Subcutaneous adipose tissue (tissue), 4 donors: ENCODE data around the gene STEAP3. TPM values are rescaled to one million over a fixed set of nuclear protein-coding genes. Genes with fewer than 3 reads are reported as not detected.

Source experiments
- CTCF ChIP-seq: fragments of 450-650 bp; IDR thresholded peaks from one replicate; pipeline ENCODE4 v1.5.1; 2016; ENCODE audit warnings: low read depth, mild to moderate bottlenecking, control low read depth, antibody characterized with exemption, moderate library complexity
- total RNA-seq, 4 donors: library from RNA; depleted of rRNA; stranded (reverse); fragments of >200 nt; gene quantifications; one replicate each; pipeline ENCODE4 v1.1.0, GENCODE V29; 2016

The STEAP3 gene
- total RNA-seq, 4 donors from 2014 or later, result 11.0 to 17.9 (median 14.4) TPM

GRCh38 chr2:119228964-119229363 is 5.3 kb downstream of the STEAP3 start:
- no peak for TF ChIP-seq CTCF

GRCh38 chr2:119229716-119230115 is 6.1 kb downstream of the STEAP3 start:
- no peak for TF ChIP-seq CTCF

- TF ChIP-seq CTCF, result no peak
These were observed 6.9 kb downstream of the STEAP3 start for GRCh38 chr2:119230219-119231185.

DNA sequence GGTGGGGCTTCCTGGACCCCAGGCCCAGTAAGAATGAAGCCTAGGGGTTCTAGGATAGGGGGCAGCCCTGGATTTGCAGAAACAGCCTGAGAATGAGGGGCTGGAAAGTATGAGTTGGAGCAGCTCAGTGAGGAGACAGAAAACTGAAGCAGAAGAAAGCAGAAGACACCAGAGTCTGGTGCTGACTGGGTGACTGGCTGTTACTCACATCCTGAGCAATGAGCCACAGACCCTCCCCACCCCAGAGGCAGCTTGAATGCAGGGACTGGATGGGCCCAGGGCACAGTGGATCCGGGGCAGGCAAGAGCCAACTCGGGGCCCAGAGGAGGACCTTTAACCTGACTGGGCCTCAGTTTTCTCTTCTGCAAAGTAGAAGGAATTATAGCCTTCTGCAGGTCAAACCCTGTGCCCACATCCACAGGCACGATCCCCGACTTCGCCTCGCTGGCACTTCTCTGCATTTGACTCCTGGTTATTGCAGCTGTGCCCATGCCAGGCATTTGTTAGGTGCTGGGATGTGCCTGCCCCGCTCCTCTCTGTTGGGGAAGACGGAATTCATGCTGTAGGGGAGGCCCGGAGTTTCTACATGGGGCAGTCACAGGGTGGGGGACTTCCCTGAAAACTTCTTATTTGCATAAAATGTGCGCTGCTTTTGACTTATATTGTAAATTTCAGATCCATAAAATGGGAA is 8.5 kb downstream of the STEAP3 start:
- no peak for TF ChIP-seq CTCF

GRCh38 chr2:119232666-119232993 is 9.0 kb downstream of the STEAP3 start:
- TF ChIP-seq CTCF, result no peak

DNA sequence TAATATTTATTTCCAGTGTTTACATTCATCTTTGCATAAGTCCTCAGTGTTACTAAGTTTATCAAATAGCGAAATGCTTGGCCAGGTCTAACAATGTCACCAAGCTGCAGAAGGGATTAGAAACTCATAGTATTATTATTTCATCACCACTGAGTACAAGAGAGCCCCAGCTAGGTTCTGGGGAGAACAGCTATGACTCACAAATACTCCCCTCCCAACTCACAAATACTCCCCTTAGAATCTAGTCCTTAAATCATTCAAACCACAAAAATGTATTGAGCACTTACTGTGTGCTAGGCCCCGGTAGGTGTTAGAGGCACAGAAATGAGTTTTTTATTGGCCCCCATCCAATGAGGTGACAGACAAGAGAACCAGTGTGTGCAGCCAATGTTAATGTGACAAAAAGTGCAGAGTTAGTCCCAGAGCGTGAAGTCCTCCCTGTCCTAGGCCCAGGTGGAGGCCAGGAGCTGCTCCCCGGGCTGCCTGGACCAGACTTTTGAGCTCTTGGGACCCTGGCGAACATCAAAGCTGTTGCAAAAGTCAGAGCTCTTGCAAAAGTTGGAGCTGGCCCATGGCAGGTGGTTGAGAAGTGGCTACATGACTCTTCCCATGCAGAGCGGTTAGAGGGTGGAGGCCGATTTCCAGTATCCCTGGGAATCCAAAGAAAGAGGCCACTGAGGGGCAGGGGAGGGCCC is 9.8 kb downstream of the STEAP3 start:
- TF ChIP-seq CTCF, result no peak
